ENCODE results near the gene KASH5. TPM values are rescaled to one million over a fixed set of nuclear protein-coding genes. Genes with fewer than 3 reads are reported as not detected.
A peak's percentile ranks its signal among the peaks of the same experiment; 100 is the strongest.

Gene KASH5
- total RNA-seq, 1 donor from 2014 or later, result not detected

DNA sequence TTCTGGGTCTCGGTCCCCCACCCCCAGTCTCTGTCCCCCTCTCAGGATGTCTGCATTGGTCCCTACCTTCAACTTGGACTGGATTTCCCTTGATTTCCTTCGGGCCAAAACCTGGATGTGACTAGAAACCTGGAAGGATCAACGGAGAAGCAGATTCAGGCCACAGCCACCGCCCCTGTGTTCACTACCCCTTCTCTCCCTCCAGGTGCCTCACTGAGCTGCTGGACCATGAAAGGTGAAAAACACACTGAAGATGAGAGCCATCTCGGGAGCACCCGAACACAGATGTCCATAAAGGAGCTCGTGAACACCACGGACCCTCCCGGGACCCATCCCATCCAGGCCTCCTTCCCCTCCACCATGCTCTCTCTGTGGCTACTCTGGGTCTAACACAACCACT lies 30.9 kb upstream of the KASH5 start:
- Mint-ChIP-seq H3K4me3 (ENCODE audit: unreplicated experiment) (no peak overlapping the region), H3K27me3 (ENCODE audit: low read depth) (no peaks in the 10 kb centered on the region), H3K4me1 (ENCODE audit: low read depth) (peaks cover 33% of the 10 kb centered on the region), H3K9me3 (ENCODE audit: low read depth) (no peaks in the 10 kb centered on the region), H3K36me3 (ENCODE audit: low read depth) (peaks cover 23% of the 10 kb centered on the region), H3K27ac (ENCODE audit: unreplicated experiment) (no peak overlapping the region)
- TF ChIP-seq, protein P1, sequence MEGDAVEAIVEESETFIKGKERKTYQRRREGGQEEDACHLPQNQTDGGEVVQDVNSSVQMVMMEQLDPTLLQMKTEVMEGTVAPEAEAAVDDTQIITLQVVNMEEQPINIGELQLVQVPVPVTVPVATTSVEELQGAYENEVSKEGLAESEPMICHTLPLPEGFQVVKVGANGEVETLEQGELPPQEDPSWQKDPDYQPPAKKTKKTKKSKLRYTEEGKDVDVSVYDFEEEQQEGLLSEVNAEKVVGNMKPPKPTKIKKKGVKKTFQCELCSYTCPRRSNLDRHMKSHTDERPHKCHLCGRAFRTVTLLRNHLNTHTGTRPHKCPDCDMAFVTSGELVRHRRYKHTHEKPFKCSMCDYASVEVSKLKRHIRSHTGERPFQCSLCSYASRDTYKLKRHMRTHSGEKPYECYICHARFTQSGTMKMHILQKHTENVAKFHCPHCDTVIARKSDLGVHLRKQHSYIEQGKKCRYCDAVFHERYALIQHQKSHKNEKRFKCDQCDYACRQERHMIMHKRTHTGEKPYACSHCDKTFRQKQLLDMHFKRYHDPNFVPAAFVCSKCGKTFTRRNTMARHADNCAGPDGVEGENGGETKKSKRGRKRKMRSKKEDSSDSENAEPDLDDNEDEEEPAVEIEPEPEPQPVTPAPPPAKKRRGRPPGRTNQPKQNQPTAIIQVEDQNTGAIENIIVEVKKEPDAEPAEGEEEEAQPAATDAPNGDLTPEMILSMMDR (IDR thresholded peaks at IDR 0.05), result no peak
- DNase-seq (ENCODE audit: low spot score), result no peak

- Mint-ChIP-seq H3K36me3 (ENCODE audit: low read depth) (peaks cover 12% of the 10 kb centered on the region), H3K4me3 (ENCODE audit: unreplicated experiment) (no peak overlapping the region), H3K9me3 (ENCODE audit: low read depth) (no peaks in the 10 kb centered on the region), H3K4me1 (ENCODE audit: low read depth) (peaks cover 33% of the 10 kb centered on the region), H3K27me3 (ENCODE audit: low read depth) (no peaks in the 10 kb centered on the region), H3K27ac (ENCODE audit: unreplicated experiment) (peak overlapping the region; percentile 80)
- TF ChIP-seq, protein P1 (IDR thresholded peaks at IDR 0.05), result no peak
- DNase-seq (ENCODE audit: low spot score), result no peak
These were observed 27.9 kb upstream of the KASH5 start for GRCh38 chr19:49359851-49360820.

GRCh38 chr19:49361438-49362047 lies 26.5 kb upstream of the KASH5 start:
- Mint-ChIP-seq H3K27me3 (ENCODE audit: low read depth) (no peaks in the 10 kb centered on the region), H3K36me3 (ENCODE audit: low read depth) (peaks cover 7% of the 10 kb centered on the region), H3K9me3 (ENCODE audit: low read depth) (no peaks in the 10 kb centered on the region), H3K27ac (ENCODE audit: unreplicated experiment) (no peak overlapping the region), H3K4me1 (ENCODE audit: low read depth) (peaks cover 25% of the 10 kb centered on the region), H3K4me3 (ENCODE audit: unreplicated experiment) (no peak overlapping the region)
- no peak for DNase-seq (ENCODE audit: low spot score)
- TF ChIP-seq, protein P1 (IDR thresholded peaks at IDR 0.05), result no peak

GRCh38 chr19:49362048-49362928 lies 25.8 kb upstream of the KASH5 start, which contains the start of gene TEAD2:
Gene TEAD2, minus strand, starts transcription at chr19:49362416. Its CDS starts 2,341 bp downstream, at chr19:49360075.
- Mint-ChIP-seq H3K4me1 (ENCODE audit: low read depth) (peaks cover 17% of the 10 kb centered on the region), H3K9me3 (ENCODE audit: low read depth) (no peaks in the 10 kb centered on the region), H3K36me3 (ENCODE audit: low read depth) (peaks cover 4% of the 10 kb centered on the region), H3K27ac (ENCODE audit: unreplicated experiment) (no peak within 1 kb of the TSS), H3K4me3 (ENCODE audit: unreplicated experiment) (no peak within 1 kb of the TSS), H3K27me3 (ENCODE audit: low read depth) (no peaks in the 10 kb centered on the region)
- TF ChIP-seq, protein P1 (IDR thresholded peaks at IDR 0.05), result no peak
- no peak for DNase-seq (ENCODE audit: low spot score)

- peaks cover 4% of the 10 kb centered on the region for H3K36me3 Mint-ChIP-seq (ENCODE audit: low read depth)
- H3K4me1 Mint-ChIP-seq (ENCODE audit: low read depth), result peaks cover 14% of the 10 kb centered on the region
- no peak overlapping the region for H3K4me3 Mint-ChIP-seq (ENCODE audit: unreplicated experiment)
- TF ChIP-seq, protein P1 (IDR thresholded peaks at IDR 0.05), result no peak
- H3K27me3 Mint-ChIP-seq (ENCODE audit: low read depth), result no peaks in the 10 kb centered on the region
- no peak for DNase-seq (ENCODE audit: low spot score)
- no peak overlapping the region for H3K27ac Mint-ChIP-seq (ENCODE audit: unreplicated experiment)
- no peaks in the 10 kb centered on the region for H3K9me3 Mint-ChIP-seq (ENCODE audit: low read depth)
These were observed 25.2 kb upstream of the KASH5 start for GRCh38 chr19:49362929-49363267.

Data from chondrocyte (in vitro differentiated cells).